Nephron progenitor cell (in vitro differentiated cells): Measurements from ENCODE around the gene KTN1.

Experiments
- DNase-seq: peaks from one replicate; pipeline ENCODE4 v3.0.0; 2021
- H3K27ac Mint-ChIP-seq: 2 replicates; pipeline ENCODE4 v1.8.0; 2021; ENCODE audit warnings: mild to moderate bottlenecking, moderate library complexity, mixed read lengths
- H3K27me3 Mint-ChIP-seq: 2 replicates; pipeline ENCODE4 v1.8.0; 2021; ENCODE audit warnings: mild to moderate bottlenecking, low read depth, mixed read lengths; ENCODE audit not compliant: poor library complexity
- H3K36me3 Mint-ChIP-seq: 2 replicates; pipeline ENCODE4 v1.8.0; 2021; ENCODE audit warnings: low read depth, mixed read lengths
- H3K4me1 Mint-ChIP-seq: 2 replicates; pipeline ENCODE4 v1.8.0; 2021; ENCODE audit warnings: mixed read lengths
- H3K4me3 Mint-ChIP-seq: 2 replicates; pipeline ENCODE4 v1.8.0; 2021; ENCODE audit warnings: mild to moderate bottlenecking, moderate library complexity, mixed read lengths
- H3K9me3 Mint-ChIP-seq: 2 replicates; pipeline ENCODE4 v1.8.0; 2021; ENCODE audit warnings: mild to moderate bottlenecking, moderate library complexity, mixed read lengths
- TF ChIP-seq, protein P1 (sequence below): fragments of 200-600 bp; sonication (generic); IDR thresholded peaks from 2 replicates; pipeline ENCODE4 v1.5.0; 2021; ENCODE audit warnings: antibody characterized with exemption

Gene KTN1

DNA sequence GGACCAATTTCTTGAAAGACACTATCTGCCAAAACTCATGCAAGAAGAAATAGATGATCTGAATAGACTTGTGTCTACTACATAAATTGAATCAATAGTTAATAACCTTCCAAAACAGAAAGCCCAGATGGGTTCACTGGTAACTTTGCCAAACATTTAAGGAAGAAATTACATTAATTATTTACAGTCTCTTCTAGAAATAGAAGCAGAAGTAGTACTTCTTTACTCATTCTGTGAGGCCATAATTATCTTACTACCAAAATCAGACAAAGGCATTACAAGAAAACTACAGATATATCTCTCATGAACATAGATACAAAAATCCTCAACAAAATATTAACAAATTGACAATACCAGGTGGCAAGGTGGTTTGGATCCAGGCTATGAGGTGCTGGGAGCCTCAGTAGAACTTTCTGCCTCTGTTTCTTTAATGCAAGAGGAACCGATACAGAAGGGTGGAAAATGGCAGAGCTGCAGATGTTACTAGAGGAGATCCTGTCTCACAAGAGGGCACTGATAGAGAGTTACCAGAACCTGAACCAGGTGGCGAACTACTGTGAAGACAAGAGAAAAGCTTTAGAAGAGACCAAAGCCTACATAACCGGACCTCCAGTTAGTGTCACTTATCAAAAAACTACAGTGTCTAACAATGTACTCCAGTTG lies 33.7 kb upstream of the KTN1 start:
- peaks cover 10% of the 10 kb centered on the region for H3K4me1 Mint-ChIP-seq
- TF ChIP-seq, protein P1, sequence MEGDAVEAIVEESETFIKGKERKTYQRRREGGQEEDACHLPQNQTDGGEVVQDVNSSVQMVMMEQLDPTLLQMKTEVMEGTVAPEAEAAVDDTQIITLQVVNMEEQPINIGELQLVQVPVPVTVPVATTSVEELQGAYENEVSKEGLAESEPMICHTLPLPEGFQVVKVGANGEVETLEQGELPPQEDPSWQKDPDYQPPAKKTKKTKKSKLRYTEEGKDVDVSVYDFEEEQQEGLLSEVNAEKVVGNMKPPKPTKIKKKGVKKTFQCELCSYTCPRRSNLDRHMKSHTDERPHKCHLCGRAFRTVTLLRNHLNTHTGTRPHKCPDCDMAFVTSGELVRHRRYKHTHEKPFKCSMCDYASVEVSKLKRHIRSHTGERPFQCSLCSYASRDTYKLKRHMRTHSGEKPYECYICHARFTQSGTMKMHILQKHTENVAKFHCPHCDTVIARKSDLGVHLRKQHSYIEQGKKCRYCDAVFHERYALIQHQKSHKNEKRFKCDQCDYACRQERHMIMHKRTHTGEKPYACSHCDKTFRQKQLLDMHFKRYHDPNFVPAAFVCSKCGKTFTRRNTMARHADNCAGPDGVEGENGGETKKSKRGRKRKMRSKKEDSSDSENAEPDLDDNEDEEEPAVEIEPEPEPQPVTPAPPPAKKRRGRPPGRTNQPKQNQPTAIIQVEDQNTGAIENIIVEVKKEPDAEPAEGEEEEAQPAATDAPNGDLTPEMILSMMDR = no peak
- H3K27me3 Mint-ChIP-seq = no peaks in the 10 kb centered on the region
- H3K36me3 Mint-ChIP-seq = peaks cover 6% of the 10 kb centered on the region
- H3K27ac Mint-ChIP-seq = no peak overlapping the region
- DNase-seq = no peak
- no peak overlapping the region for H3K4me3 Mint-ChIP-seq
- H3K9me3 Mint-ChIP-seq = peaks cover 4% of the 10 kb centered on the region

DNA sequence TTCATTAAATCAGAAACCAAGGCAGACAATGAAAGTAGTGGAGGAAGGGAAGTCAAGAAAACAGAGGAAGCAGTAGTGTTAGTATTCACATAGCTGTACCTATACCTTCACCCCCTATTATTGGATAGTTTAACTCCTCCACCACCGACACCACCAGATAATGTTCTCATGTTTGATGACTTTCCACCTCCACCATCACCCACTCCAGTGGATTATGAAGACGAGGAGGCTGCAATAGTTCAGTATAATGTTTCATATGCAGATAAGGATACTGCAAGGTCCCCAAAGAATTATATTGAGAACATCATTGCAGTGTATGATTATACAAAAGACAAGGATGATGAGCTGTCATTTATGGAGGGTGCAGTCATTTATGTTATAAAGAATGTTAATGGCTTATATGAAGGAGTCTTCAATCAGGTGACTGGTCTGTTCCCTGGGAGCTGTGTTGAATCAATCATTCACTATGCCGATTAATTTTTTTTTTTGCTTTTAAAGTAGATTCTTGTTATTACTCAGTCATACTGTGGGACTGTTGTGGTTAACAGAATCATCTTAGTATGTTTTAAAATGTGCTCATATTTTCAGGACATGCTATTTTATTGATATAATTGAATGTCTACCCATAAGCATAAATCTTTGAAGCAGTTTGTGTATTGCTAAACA lies 32.2 kb upstream of the KTN1 start:
- H3K4me3 Mint-ChIP-seq = no peak overlapping the region
- H3K27me3 Mint-ChIP-seq = no peaks in the 10 kb centered on the region
- peaks cover 4% of the 10 kb centered on the region for H3K4me1 Mint-ChIP-seq
- TF ChIP-seq, protein P1 = no peak
- H3K36me3 Mint-ChIP-seq = peaks cover 12% of the 10 kb centered on the region
- no peak overlapping the region for H3K27ac Mint-ChIP-seq
- peaks cover 11% of the 10 kb centered on the region for H3K9me3 Mint-ChIP-seq
- no peak for DNase-seq

DNA sequence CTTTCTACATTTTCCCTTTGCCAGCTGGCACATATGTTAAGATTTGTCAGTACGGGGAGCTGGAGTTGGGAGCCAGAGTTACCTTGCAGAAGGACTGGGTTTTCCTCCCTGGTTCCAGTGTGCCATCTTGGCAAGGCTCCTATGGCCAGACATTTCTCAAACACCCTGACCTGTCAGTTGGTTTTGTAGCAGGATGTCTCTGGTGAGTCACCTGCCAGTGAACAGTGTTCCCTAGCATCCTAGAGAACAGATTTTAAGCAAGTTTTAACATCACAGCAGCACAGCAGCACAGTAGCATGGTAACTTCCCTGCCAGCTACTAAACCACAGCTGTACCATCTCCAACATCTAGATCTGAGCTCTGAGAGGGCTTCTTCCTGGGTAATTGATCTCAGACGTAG lies 26.2 kb upstream of the KTN1 start:
- no peak for DNase-seq
- Mint-ChIP-seq H3K9me3 (peaks cover 21% of the 10 kb centered on the region), H3K4me1 (peaks cover 7% of the 10 kb centered on the region), H3K27me3 (no peaks in the 10 kb centered on the region), H3K4me3 (no peak overlapping the region), H3K36me3 (peaks cover 32% of the 10 kb centered on the region), H3K27ac (no peak overlapping the region)
- TF ChIP-seq, protein P1 = no peak

DNA sequence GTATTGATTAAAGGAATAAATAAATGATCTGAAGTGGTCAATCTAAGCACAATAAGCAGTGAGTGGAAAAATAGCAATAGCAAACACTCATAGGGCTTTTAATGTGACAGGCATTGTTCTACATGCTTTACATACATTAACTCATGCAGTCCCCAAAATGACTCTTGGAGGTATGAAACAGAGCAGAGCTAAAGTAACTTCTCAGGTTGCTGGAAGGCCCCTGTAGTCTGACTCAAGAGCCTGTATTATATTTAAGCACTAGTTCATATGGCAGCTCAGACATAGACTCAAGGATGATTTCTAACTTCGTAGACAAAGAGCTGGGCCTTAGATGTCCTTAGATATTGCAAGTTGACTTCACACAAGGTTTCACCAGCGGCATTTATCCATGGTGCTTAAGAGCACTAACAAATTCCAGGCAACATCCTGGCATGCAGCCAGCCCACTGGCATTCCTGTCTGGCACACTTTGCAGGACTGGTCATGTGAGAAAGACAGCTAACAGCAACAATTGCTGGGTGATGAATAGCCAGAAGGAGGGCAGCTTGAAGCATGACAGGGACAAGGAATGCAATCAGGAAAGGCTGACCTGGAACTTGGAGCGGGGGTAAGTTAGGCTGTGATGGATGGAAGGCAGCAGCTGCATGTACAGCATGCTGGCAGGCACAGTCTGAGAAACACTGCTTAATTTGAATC lies 22.9 kb upstream of the KTN1 start:
- Mint-ChIP-seq H3K4me1 (peaks cover 7% of the 10 kb centered on the region), H3K36me3 (peaks cover 35% of the 10 kb centered on the region), H3K4me3 (no peak overlapping the region), H3K27me3 (no peaks in the 10 kb centered on the region), H3K9me3 (peaks cover 15% of the 10 kb centered on the region), H3K27ac (peak overlapping the region; percentile 47)
- peak; percentile 32 for DNase-seq
- TF ChIP-seq, protein P1 = no peak

DNA sequence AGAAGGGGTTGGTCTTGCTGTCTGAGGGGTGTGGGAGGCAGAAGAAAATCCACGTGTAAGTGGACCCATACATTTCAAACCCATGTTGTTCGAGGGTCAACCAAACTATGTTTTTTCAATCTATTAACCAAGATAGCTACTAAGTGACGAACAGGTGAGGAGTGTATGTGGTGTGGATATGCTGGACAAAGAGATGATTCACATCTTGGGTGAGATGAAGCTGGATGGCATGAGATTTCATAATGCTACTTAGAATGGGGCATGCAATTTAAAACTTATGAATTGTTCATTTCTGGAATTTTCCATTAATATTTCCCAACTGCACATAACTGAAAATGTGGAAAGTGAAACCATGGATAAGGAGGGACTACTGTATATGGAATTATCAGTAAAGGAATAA lies 17.9 kb upstream of the KTN1 start:
- Mint-ChIP-seq H3K27me3 (no peaks in the 10 kb centered on the region), H3K4me1 (peaks cover 4% of the 10 kb centered on the region), H3K27ac (no peak overlapping the region)

More for the DNA sequence above, 17.9 kb upstream of the KTN1 start:
- Mint-ChIP-seq H3K4me3 (no peak overlapping the region), H3K36me3 (peaks cover 12% of the 10 kb centered on the region), H3K9me3 (no peaks in the 10 kb centered on the region)
- TF ChIP-seq, protein P1 = no peak
- no peak for DNase-seq
